GM12872 (cell line): Measurements from ENCODE around the gene TRIM60.

Experiments
- CTCF ChIP-seq: IDR thresholded peaks from 3 replicates; pipeline ENCODE4 v1.5.1; 2011; ENCODE audit warnings: low read depth, mild to moderate bottlenecking, low read length, moderate library complexity; ENCODE audit not compliant: insufficient read depth

The TRIM60 gene

DNA sequence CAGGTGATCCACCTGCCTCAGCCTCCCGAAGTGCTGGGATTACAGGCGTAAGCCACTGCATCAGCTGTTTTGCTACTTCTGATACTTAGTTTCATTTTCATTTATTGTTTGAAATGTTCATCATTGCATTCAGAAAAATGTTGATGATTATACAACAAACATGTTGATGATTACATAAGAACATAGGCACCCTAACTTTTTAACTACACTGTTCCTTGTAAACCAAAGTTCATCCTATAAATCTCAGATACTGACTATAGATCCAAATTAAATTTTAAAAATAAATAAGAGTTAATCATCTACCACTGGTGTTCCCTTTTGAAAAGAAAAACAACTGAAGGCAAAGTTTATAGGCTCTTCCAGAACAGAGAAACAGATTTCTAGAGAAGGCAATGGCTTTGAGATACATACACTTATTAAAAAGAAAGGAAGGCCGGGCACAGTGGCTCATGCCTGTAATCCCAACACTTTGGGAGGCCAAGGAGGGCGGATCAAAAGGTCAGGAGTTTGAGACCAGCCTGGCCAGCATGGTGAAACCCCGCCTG is 45.3 kb downstream of the TRIM60 start:
- TF ChIP-seq CTCF: no peak

GRCh38 chr4:165079476-165079875 is 47.7 kb downstream of the TRIM60 start:
- TF ChIP-seq CTCF: no peak

DNA sequence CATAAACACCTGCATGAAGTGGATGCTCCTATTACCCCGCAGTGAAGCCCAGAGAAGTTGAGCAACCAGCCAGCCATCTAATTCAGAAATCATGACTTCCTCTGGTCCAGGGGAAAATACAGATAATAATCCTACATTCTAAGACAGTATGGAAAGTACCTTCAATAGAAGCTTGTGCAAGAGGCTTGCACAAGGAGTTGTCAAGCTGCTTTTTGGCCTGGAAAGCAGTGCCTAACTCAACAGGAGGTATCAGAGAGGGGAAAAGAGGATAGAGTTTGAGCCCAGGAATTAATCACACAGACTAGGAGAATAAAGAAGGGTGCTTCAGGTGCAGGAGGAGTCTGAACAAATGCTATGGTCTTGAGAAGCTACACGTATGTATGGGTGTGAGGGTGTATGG is 54.1 kb downstream of the TRIM60 start:
- no peak for TF ChIP-seq CTCF

GRCh38 chr4:165088366-165088765 is 56.6 kb downstream of the TRIM60 start:
- no peak for TF ChIP-seq CTCF
